NCI-H526 treated with DMSO at 0.1 percent for 48 hours (cell line): ENCODE data around the gene LYSMD3.

Source experiments
- DNase-seq: peaks from one replicate; lab custom pipeline; 2025; lab: John Stamatoyannopoulos, UW

Gene LYSMD3

GRCh38 chr5:90547072-90547536 lies 17.7 kb upstream of the LYSMD3 start:
- no peak for DNase-seq

- no peak for DNase-seq
These were observed 16.9 kb upstream of the LYSMD3 start for GRCh38 chr5:90546216-90546837.

GRCh38 chr5:90545511-90545910 lies 16.1 kb upstream of the LYSMD3 start:
- no peak for DNase-seq

GRCh38 chr5:90542827-90543519 lies 13.6 kb upstream of the LYSMD3 start:
- no peak for DNase-seq

GRCh38 chr5:90534922-90535321 lies 5.5 kb upstream of the LYSMD3 start:
- DNase-seq, result no peak

- DNase-seq, result no peak
These were observed 4.4 kb upstream of the LYSMD3 start for GRCh38 chr5:90533794-90534193.

- DNase-seq, result no peak
These were observed 1.5 kb upstream of the LYSMD3 start for GRCh38 chr5:90530736-90531487.

- peak; percentile 41 for DNase-seq
These were observed 724 bp upstream of the LYSMD3 start for GRCh38 chr5:90529939-90530677.

- no peak for DNase-seq
These were observed 687 bp downstream of the LYSMD3 start for GRCh38 chr5:90528601-90529193.

GRCh38 chr5:90519081-90519480 lies 10.3 kb downstream of the LYSMD3 start:
- no peak for DNase-seq

GRCh38 chr5:90518661-90519060 lies 10.7 kb downstream of the LYSMD3 start:
- DNase-seq, result no peak

- DNase-seq, result no peak
These were observed 14.9 kb downstream of the LYSMD3 start for GRCh38 chr5:90514520-90514919.

- DNase-seq, result no peak
These were observed 18.9 kb downstream of the LYSMD3 start for GRCh38 chr5:90510438-90510837.

GRCh38 chr5:90506221-90506620 lies 23.2 kb downstream of the LYSMD3 start:
- DNase-seq, result no peak

- DNase-seq, result peak; percentile 1
These were observed 24.6 kb downstream of the LYSMD3 start for GRCh38 chr5:90504743-90505142.

GRCh38 chr5:90503596-90503995 lies 25.8 kb downstream of the LYSMD3 start:
- DNase-seq, result no peak

- no peak for DNase-seq
These were observed 34.2 kb downstream of the LYSMD3 start for GRCh38 chr5:90495146-90495545.

GRCh38 chr5:90494043-90494442 lies 35.3 kb downstream of the LYSMD3 start:
- DNase-seq, result no peak

- DNase-seq, result no peak
These were observed 40.6 kb downstream of the LYSMD3 start for GRCh38 chr5:90488791-90489190.

GRCh38 chr5:90484540-90484939 lies 44.8 kb downstream of the LYSMD3 start:
- DNase-seq, result no peak

- DNase-seq, result no peak
These were observed 46.2 kb downstream of the LYSMD3 start for GRCh38 chr5:90483206-90483605.

- no peak for DNase-seq
These were observed 48.7 kb downstream of the LYSMD3 start for GRCh38 chr5:90480699-90481098.
